Activated CD4-positive, alpha-beta T cell treated with anti-CD3 and anti-CD28 coated beads, Interleukin-10, Interleukin-2, amounts not matched to agents 100 ng/mL and 50 ng/mL, durations not matched to agents 16 hours and 8 hours (primary cell): Measurements from ENCODE around the gene F7.
"Not testable (repeated sequence)": the region's sequence is repeated elsewhere in the genome, so short reads cannot be mapped to it uniquely, and the experiment has no call there.

ENCODE experiments used
- DNase-seq: peaks from one replicate; pipeline ENCODE4 v3.0.0-alpha.2; 2020

F7 gene

GRCh38 chr13:113073942-113074341 lies 31.6 kb upstream of the F7 start:
- DNase-seq: no peak

- DNase-seq: no peak
Measured at GRCh38 chr13:113074401-113074800, 31.2 kb upstream of the F7 start.

- DNase-seq: no peak
Measured at GRCh38 chr13:113074876-113075275, 30.7 kb upstream of the F7 start.

GRCh38 chr13:113075711-113076110 lies 29.9 kb upstream of the F7 start:
- DNase-seq: no peak

- DNase-seq: no peak
Measured at GRCh38 chr13:113076681-113077401, 28.8 kb upstream of the F7 start.

GRCh38 chr13:113077566-113077952 lies 28.0 kb upstream of the F7 start:
- DNase-seq: no peak

GRCh38 chr13:113077953-113078901 lies 27.4 kb upstream of the F7 start:
- no peak for DNase-seq

- DNase-seq: no peak
Measured at GRCh38 chr13:113078902-113079780, 26.4 kb upstream of the F7 start.

- not testable (repeated sequence) for DNase-seq
Measured at GRCh38 chr13:113079781-113080080, 25.9 kb upstream of the F7 start.

GRCh38 chr13:113080361-113080831 lies 25.2 kb upstream of the F7 start:
- DNase-seq: no peak

GRCh38 chr13:113080901-113081521 lies 24.6 kb upstream of the F7 start:
- no peak for DNase-seq

GRCh38 chr13:113082198-113083021 lies 23.2 kb upstream of the F7 start:
- DNase-seq: no peak

GRCh38 chr13:113083022-113083373 lies 22.6 kb upstream of the F7 start:
- no peak for DNase-seq

- no peak for DNase-seq
Measured at GRCh38 chr13:113083402-113084061, 22.1 kb upstream of the F7 start.

- no peak for DNase-seq
Measured at GRCh38 chr13:113084094-113084942, 21.3 kb upstream of the F7 start.

GRCh38 chr13:113084943-113085540 lies 20.5 kb upstream of the F7 start:
- no peak for DNase-seq

- no peak for DNase-seq
Measured at GRCh38 chr13:113086031-113086750, 19.4 kb upstream of the F7 start.

GRCh38 chr13:113086991-113087922 lies 18.3 kb upstream of the F7 start:
- no peak for DNase-seq
